GM12878 (cell line): ENCODE results near the gene KCNMB4. TPM values are rescaled to one million over a fixed set of nuclear protein-coding genes. Genes with fewer than 3 reads are reported as not detected.

Experiments used
- ATAC-seq: fragments of 200-7000 bp; cut with Tn5 transposase; 3 replicates; pipeline ENCODE4 v1.9.1; 2020; ENCODE audit warnings: mild to moderate bottlenecking, moderate library complexity
- BruUV-seq: library from RNA; stranded (reverse); fragments of 400-500 nt; replicated peaks from 2 replicates; lab custom pipeline; 2021; lab: Mats Ljungman, UMichigan
- CTCF ChIA-PET: fragments of 300-600 bp; sonication (Branson Sonifier 250); formaldehyde crosslinking; extraction: SDS; loops from one replicate; lab custom pipeline; 2021; ENCODE audit warnings: inconsistent platforms; lab: Yijun Ruan, JAX
- POLR2A ChIA-PET: fragments of 350-600 bp; formaldehyde crosslinking; extraction: SDS; loops from one replicate; lab custom pipeline; 2021; ENCODE audit warnings: inconsistent platforms; lab: Charles Lee
- RAD21 ChIA-PET: fragments of 300-600 bp; sonication (Branson Sonifier 250); formaldehyde crosslinking; loops from one replicate; lab custom pipeline; 2023; ENCODE audit warnings: antibody characterized with exemption; ENCODE audit not compliant: unreplicated experiment; lab: Charles Lee
- SMC1A ChIA-PET: fragments of 300-600 bp; sonication (Branson Sonifier 250); formaldehyde crosslinking; loops from one replicate; lab custom pipeline; 2023; ENCODE audit not compliant: unreplicated experiment, uncharacterized antibody; lab: Charles Lee
- DNase-seq: peaks from one replicate; pipeline ENCODE4 v3.0.0-alpha.2; 2011; ENCODE audit warnings: low read depth, low spot score
- FAIRE-seq: peaks from 3 replicates; lab custom pipeline; 2011; peaks lifted over from hg19 to GRCh38; lab: Jason Lieb, UNC
- H2AFZ ChIP-seq: 2 replicates; pipeline ENCODE4 v1.6.0; 2011; ENCODE audit warnings: low read depth, low read length, control low read depth; ENCODE audit not compliant: control insufficient read depth
- H3K27ac ChIP-seq: 2 replicates; pipeline ENCODE4 v1.5.1; 2011; ENCODE audit warnings: control low read depth; ENCODE audit not compliant: control insufficient read depth, insufficient read depth
- H3K27me3 ChIP-seq, 2 experiments: replicated peaks in 1 of 2; 2 replicates each; pipeline versions ENCODE4 v1.6.0 to v1.6.1; 2011; ENCODE audit warnings: low read length in 1 of 2; ENCODE audit not compliant: control insufficient read depth in 2 of 2, insufficient read depth in 2 of 2
- H3K36me3 ChIP-seq, 2 experiments: 2 replicates each; pipeline ENCODE4 v1.5.1; 2011; ENCODE audit warnings: low read length in 1 of 2; ENCODE audit not compliant: control insufficient read depth in 2 of 2, insufficient read depth in 2 of 2
- H3K4me1 ChIP-seq: 2 replicates; pipeline ENCODE4 v1.6.1; 2011; ENCODE audit warnings: mild to moderate bottlenecking, low read length, moderate library complexity, mixed read lengths; ENCODE audit not compliant: control insufficient read depth, insufficient read depth
- H3K4me2 ChIP-seq: 2 replicates; pipeline ENCODE4 v1.6.0; 2011; ENCODE audit warnings: control low read depth; ENCODE audit not compliant: control insufficient read depth, insufficient read depth
- H3K4me3 ChIP-seq: fragments of 200-600 bp; sonication (generic); 2 replicates; pipeline ENCODE4 v1.5.1; 2016
- H3K79me2 ChIP-seq: 2 replicates; pipeline ENCODE4 v1.6.0; 2011; ENCODE audit warnings: low read length; ENCODE audit not compliant: control insufficient read depth, insufficient read depth
- H3K9ac ChIP-seq: 2 replicates; pipeline ENCODE4 v1.8.0; 2011; ENCODE audit warnings: low read length, control low read depth, mixed read lengths; ENCODE audit not compliant: control insufficient read depth, insufficient read depth
- H3K9me3 ChIP-seq: replicated peaks from 3 replicates; pipeline ENCODE4 v1.5.1; 2011; ENCODE audit warnings: mild to moderate bottlenecking, low read length; ENCODE audit not compliant: control insufficient read depth, insufficient read depth
- H4K20me1 ChIP-seq: 2 replicates; pipeline ENCODE4 v1.6.0; 2011; ENCODE audit not compliant: control insufficient read depth, insufficient read depth
- ATF7 ChIP-seq: fragments of 450-650 bp; IDR thresholded peaks from 2 replicates; pipeline ENCODE4 v1.6.1; 2016; ENCODE audit warnings: low read depth, mild to moderate bottlenecking
- ESRRA ChIP-seq: IDR thresholded peaks from 2 replicates; pipeline ENCODE4 v1.6.1; 2012; ENCODE audit warnings: mild to moderate bottlenecking, low read length, improper control_type of control experiment
- FOS ChIP-seq: IDR thresholded peaks from 3 replicates; pipeline ENCODE4 v1.6.1; 2011; ENCODE audit warnings: borderline replicate concordance; ENCODE audit not compliant: insufficient read length; ENCODE audit errors: extremely low read depth
- HDAC2 ChIP-seq: fragments of 200-600 bp; sonication (generic); IDR thresholded peaks from 2 replicates; pipeline ENCODE4 v1.6.1; 2017
- HDGF ChIP-seq: fragments of 450-650 bp; IDR thresholded peaks from 2 replicates; pipeline ENCODE4 v1.6.1; 2016; ENCODE audit warnings: antibody characterized with exemption
- HSF1 ChIP-seq: fragments of 150-350 bp; IDR thresholded peaks from 2 replicates; pipeline ENCODE4 v1.6.1; 2014; ENCODE audit warnings: mild to moderate bottlenecking, low read depth, low read length
- MTA3 ChIP-seq: IDR thresholded peaks from 2 replicates; pipeline ENCODE4 v1.6.1; 2012; ENCODE audit warnings: low read length, inconsistent platforms, borderline replicate concordance
- STAT1 ChIP-seq: fragments of 450-650 bp; conservative IDR thresholded peaks from 2 replicates; pipeline ENCODE4 v1.6.1; 2014; ENCODE audit warnings: antibody characterized with exemption, mild to moderate bottlenecking
- STAT3 ChIP-seq: IDR thresholded peaks from 2 replicates; pipeline ENCODE4 v1.6.1; 2011; ENCODE audit warnings: low read depth, low read length, improper control_type of control experiment
- SUZ12 ChIP-seq: fragments of 200-600 bp; sonication (generic); IDR thresholded peaks from one replicate; pipeline ENCODE4 v1.6.1; 2018; ENCODE audit warnings: antibody characterized with exemption, mild to moderate bottlenecking; ENCODE audit not compliant: unreplicated experiment
- ZBTB4 ChIP-seq: fragments of 450-650 bp; formaldehyde crosslinking; IDR thresholded peaks from 2 replicates; pipeline ENCODE4 v1.4.0; 2022; ENCODE audit warnings: mild to moderate bottlenecking, moderate library complexity
- in situ Hi-C: fragments of 300-500 bp; cut with MboI; formaldehyde crosslinking; loops from 9 replicates; pipeline ENCODE4 v1.14.3; 2018; ENCODE audit warnings: mixed read lengths
- intact Hi-C: fragments of 100-400 bp; cut with micrococcal nuclease; formaldehyde crosslinking; loops from one replicate; pipeline ENCODE4 v1.14.2; 2022; ENCODE audit not compliant: unreplicated experiment
- polyA plus RNA-seq, 11 experiments: library from polyadenylated mRNA; depleted of rRNA in 4 of 11; unstranded in 6 of 11; stranded (reverse) in 5 of 11; fragments of >200 nt; fragmentation: Nextera tagmentation in 4 of 11; fragmentation: Illumina TruSeq in 1 of 11; extraction: Ambion mirVana in 4 of 11; extraction: Trizol in 1 of 11; gene quantifications; 1 replicate in 1 of 11; 2 replicates in 10 of 11; pipeline versions ENCODE4 v1.2.1 to v1.2.3, GENCODE V29; 2011 to 2016; ENCODE audit warnings: inconsistent platforms in 2 of 11, missing spikeins in 2 of 11, low read depth in 1 of 11
- total RNA-seq, 4 experiments: library from RNA; depleted of rRNA in 3 of 4; stranded (reverse); fragments of >200 nt in 3 of 4; fragmentation: Illumina TruSeq in 1 of 4; extraction: Trizol in 1 of 4; gene quantifications; 2 replicates each; pipeline versions ENCODE4 v1.2.1 to v1.2.3, GENCODE V29; 2013 to 2021
- TF ChIP-seq, protein P1 (sequence below): IDR thresholded peaks from 2 replicates; pipeline ENCODE4 v1.6.1; 2011; ENCODE audit warnings: low read depth, low read length, improper control_type of control experiment, borderline replicate concordance

KCNMB4 gene
- total and polyA plus RNA-seq, 10 of the 15 experiments (the other 5 are each of a cell fraction or from before 2014, with no cell fraction given) = 0.06 to 0.37 (median 0.16) TPM; not detected in 2

DNA sequence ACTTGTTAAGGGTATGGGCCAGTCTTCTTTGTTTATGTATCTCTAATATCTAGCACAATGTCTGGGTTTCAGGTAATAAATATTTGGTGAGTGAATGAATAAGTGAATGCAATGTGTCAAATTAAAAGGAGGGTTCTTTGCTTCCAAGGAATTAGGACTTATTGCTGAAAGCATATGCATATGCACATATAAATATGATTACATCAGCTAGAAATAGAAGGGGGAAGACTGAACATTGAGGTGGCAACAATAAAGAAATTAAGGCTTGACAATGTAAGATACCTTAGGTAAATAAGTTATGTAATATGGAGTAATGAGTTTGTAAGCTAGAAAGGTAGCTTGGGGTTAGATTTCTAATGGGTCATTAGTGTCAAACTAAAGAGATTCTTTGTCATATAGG lies 37.7 kb downstream of the KCNMB4 start:
- BruUV-seq = no TSS peak
- CTCF ChIA-PET = interaction anchor here (0.6 kb wide), 1 partner anchor 519 kb away, joined by 3 read pairs; no protein-coding TSS in a partner anchor

More for the DNA sequence above, 37.7 kb downstream of the KCNMB4 start:
- SMC1A ChIA-PET = interaction anchor here (1.7 kb wide), 1 partner anchor 171 kb away, joined by 8 read pairs; no protein-coding TSS in a partner anchor
- Histone ChIP-seq H3K27me3 (no peaks in the 10 kb centered on the region), H3K4me3 (no peak overlapping the region), H4K20me1 (no peaks in the 10 kb centered on the region), H2AFZ (no peak overlapping the region), H3K4me1 (no peaks in the 10 kb centered on the region), H3K27ac (no peak overlapping the region), H3K79me2 (no peaks in the 10 kb centered on the region)
- in situ Hi-C loops = no loop called here
- no peak for FAIRE-seq
- no peak for ATAC-seq
- TF ChIP-seq SUZ12 (no peak), HSF1 (no peak), STAT3 (no peak), ESRRA (no peak), STAT1 (no peak), MTA3 (no peak), FOS (no peak), HDGF (no peak), HDAC2 (no peak), ZBTB4 (CRISPR knock-in tag) (no peak), ATF7 (no peak)
- TF ChIP-seq, protein P1, sequence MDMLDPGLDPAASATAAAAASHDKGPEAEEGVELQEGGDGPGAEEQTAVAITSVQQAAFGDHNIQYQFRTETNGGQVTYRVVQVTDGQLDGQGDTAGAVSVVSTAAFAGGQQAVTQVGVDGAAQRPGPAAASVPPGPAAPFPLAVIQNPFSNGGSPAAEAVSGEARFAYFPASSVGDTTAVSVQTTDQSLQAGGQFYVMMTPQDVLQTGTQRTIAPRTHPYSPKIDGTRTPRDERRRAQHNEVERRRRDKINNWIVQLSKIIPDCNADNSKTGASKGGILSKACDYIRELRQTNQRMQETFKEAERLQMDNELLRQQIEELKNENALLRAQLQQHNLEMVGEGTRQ = no peak
- TF ChIP-seq, all 136 proteins: peak for 0
- ChIA-PET RAD21 (no interaction called here), POLR2A (no interaction called here)
- Histone ChIP-seq H3K9ac (no peak overlapping the region), H3K9me3 (no peaks in the 10 kb centered on the region), H3K36me3 (no peaks in the 10 kb centered on the region), H3K4me2 (no peak overlapping the region)
- no peak for DNase-seq
- intact Hi-C loops = loop anchor here (5.0 kb wide), 1 partner anchor 173 kb away; no protein-coding TSS in a partner anchor
